Measurements from ENCODE around the gene NRGN. TPM values are rescaled to one million over a fixed set of nuclear protein-coding genes. Genes with fewer than 3 reads are reported as not detected.

The NRGN gene
- total RNA-seq, 2 donors from 2014 or later, result 7.3 to 17.5 TPM

- H3K4me3 ChIP-seq, result peak overlapping the region; percentile 70
- peaks cover 11 to 51% of the 10 kb centered on the region in 2 donors for H3K4me1 ChIP-seq (ENCODE audit: control insufficient read depth in 1 of 2, low read depth in 2 of 2)
- no peaks in the 10 kb centered on the region for H3K9me3 ChIP-seq
- H3K27ac ChIP-seq, result peak overlapping the region; percentile 81 to 83
- no peak for ATAC-seq (ENCODE audit: insufficient number of reproducible peaks, low FRiP score, low read depth)
- DNase-seq (ENCODE audit: low spot score), result no peak
- no peaks in the 10 kb centered on the region for H3K36me3 ChIP-seq
- TF ChIP-seq, protein P1, sequence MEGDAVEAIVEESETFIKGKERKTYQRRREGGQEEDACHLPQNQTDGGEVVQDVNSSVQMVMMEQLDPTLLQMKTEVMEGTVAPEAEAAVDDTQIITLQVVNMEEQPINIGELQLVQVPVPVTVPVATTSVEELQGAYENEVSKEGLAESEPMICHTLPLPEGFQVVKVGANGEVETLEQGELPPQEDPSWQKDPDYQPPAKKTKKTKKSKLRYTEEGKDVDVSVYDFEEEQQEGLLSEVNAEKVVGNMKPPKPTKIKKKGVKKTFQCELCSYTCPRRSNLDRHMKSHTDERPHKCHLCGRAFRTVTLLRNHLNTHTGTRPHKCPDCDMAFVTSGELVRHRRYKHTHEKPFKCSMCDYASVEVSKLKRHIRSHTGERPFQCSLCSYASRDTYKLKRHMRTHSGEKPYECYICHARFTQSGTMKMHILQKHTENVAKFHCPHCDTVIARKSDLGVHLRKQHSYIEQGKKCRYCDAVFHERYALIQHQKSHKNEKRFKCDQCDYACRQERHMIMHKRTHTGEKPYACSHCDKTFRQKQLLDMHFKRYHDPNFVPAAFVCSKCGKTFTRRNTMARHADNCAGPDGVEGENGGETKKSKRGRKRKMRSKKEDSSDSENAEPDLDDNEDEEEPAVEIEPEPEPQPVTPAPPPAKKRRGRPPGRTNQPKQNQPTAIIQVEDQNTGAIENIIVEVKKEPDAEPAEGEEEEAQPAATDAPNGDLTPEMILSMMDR (IDR thresholded peaks at IDR 0.05), result no peak
- no peaks in the 10 kb centered on the region for H3K27me3 ChIP-seq (replicated peaks; ENCODE audit: insufficient read depth)
Observed at GRCh38 chr11:124760205-124760652, 20.5 kb downstream of the NRGN start.

DNA sequence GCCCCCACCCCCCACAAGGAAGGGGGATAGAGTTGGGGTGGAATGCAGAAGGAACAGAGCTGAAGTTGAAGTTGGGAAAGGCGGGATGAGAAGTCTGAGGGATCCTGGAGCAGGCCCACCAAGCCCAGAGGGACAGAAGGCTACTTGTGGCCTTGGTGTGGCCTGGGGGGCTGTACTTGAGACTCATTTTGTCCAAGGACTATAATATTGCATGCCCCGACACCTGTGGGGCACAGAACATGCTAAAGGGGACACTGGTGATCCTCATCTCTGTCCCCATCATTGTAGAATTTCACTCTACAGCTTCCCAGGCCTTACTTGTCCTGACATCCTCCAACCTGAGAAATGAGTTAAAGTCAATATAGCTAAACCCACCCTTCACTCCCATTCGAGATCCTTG, 21.1 kb downstream of the NRGN start:
- H3K27me3 ChIP-seq (replicated peaks; ENCODE audit: insufficient read depth), result no peaks in the 10 kb centered on the region
- DNase-seq (ENCODE audit: low spot score), result no peak
- peak overlapping the region; percentile 81 to 83 for H3K27ac ChIP-seq
- H3K9me3 ChIP-seq, result no peaks in the 10 kb centered on the region
- no peak for ATAC-seq (ENCODE audit: insufficient number of reproducible peaks, low FRiP score, low read depth)
- H3K4me3 ChIP-seq, result peak overlapping the region; percentile 70
- peaks cover 11 to 51% of the 10 kb centered on the region in 2 donors for H3K4me1 ChIP-seq (ENCODE audit: control insufficient read depth in 1 of 2, low read depth in 2 of 2)
- no peaks in the 10 kb centered on the region for H3K36me3 ChIP-seq
- TF ChIP-seq, protein P1 (IDR thresholded peaks at IDR 0.05), result no peak

GRCh38 chr11:124761301-124762104, 21.8 kb downstream of the NRGN start:
- no peak for ATAC-seq (ENCODE audit: insufficient number of reproducible peaks, low FRiP score, low read depth)
- H3K27ac ChIP-seq, result peak overlapping the region; percentile 81 to 83
- H3K27me3 ChIP-seq (replicated peaks; ENCODE audit: insufficient read depth), result no peaks in the 10 kb centered on the region
- peaks cover 11 to 51% of the 10 kb centered on the region in 2 donors for H3K4me1 ChIP-seq (ENCODE audit: control insufficient read depth in 1 of 2, low read depth in 2 of 2)
- no peaks in the 10 kb centered on the region for H3K36me3 ChIP-seq
- DNase-seq (ENCODE audit: low spot score), result no peak
- TF ChIP-seq, protein P1 (IDR thresholded peaks at IDR 0.05), result no peak
- H3K4me3 ChIP-seq, result peak overlapping the region; percentile 70
- no peaks in the 10 kb centered on the region for H3K9me3 ChIP-seq

DNA sequence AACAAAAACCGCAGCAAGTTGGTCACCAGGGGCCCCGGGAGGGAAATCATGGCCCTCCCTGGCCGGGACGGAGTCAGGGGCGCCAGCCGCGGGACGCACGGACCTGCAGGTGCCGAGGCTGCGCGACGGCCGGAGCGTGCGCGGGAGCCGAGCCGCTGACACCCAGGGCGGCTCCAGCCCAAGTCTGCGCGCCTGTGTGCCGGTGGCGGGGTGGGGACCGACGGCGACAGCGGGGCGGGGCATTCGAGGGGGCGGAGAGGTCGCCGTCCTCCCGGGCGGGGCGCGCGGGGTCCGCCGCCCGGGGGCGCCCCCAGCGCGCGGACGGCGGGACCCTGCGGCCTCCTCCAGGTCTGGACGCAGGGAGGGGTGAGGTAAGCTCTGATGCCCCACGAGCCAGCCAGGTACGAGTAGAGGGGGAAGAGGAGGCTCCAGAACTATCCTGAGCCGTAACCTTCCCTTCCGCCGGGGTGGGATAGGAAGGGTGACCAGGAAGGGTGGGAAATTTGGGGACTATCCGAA, 22.4 kb downstream of the NRGN start, which contains the start of gene ESAM:
ESAM (minus strand) TSS at position 186 of the 519 bp plus-strand sequence; CDS start at position 50, 136 bp downstream.
- no peak for DNase-seq (ENCODE audit: low spot score)

More for the DNA sequence above, 22.4 kb downstream of the NRGN start, which contains the start of gene ESAM:
- TF ChIP-seq, protein P1 (IDR thresholded peaks at IDR 0.05), result no peak
- Histone ChIP-seq H3K4me1 (ENCODE audit: control insufficient read depth in 1 of 2, low read depth in 2 of 2) (peaks cover 11 to 51% of the 10 kb centered on the region in 2 donors), H3K27ac (peak within 1 kb of the TSS; percentile 81 to 83), H3K4me3 (peak within 1 kb of the TSS; percentile 70), H3K9me3 (no peaks in the 10 kb centered on the region), H3K27me3 (replicated peaks; ENCODE audit: insufficient read depth) (no peaks in the 10 kb centered on the region), H3K36me3 (no peaks in the 10 kb centered on the region)
- ATAC-seq (ENCODE audit: insufficient number of reproducible peaks, low FRiP score, low read depth), result no peak
